Measurements from ENCODE around the gene RYR2.

DNA sequence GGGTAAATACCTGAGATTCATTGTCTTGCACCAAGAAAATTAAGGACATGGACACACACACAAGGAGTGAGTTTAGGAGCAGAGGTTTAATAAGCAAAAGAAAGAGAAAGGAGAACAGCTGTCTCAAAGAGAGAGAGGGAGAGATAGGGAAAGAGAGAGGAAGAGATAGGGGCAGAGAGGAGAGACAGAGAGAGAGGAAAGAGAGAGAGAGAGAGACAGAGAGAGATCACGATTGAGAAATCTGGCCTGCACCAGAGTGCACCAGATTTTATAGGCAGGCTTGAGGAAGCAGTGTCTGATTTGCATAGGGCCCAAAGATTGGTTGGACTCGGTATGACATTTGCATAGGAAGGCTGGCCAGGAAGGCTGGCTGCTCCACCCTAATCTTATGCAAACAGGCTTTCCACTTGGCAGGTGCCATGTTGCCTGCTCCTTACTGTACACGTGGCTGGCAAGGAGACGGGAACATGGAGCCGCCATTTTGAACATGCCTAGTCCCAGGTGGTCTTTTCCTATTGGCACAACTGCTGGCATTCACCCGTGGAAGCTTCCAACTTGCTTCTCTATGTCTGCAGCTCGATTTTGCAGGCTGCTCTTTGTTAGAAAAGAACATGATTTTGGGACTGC is 428.8 kb downstream of the RYR2 start:
- TF ChIP-seq CTCF (IDR thresholded peaks at IDR 0.05) (no peak), POLR2A (IDR thresholded peaks at IDR 0.05) (no peak), POLR2AphosphoS5 (IDR thresholded peaks at IDR 0.05) (no peak), EP300 (IDR thresholded peaks at IDR 0.05) (no peak)

Data from suprapubic skin (tissue), 4 donors.